PC-9 (cell line): ENCODE measurements around the gene PAPSS2. TPM values are rescaled to one million over a fixed set of nuclear protein-coding genes. Genes with fewer than 3 reads are reported as not detected.

ENCODE experiments used
- BruUV-seq: library from RNA; stranded (reverse); fragments of 400-500 nt; replicated peaks from 2 replicates; lab custom pipeline; 2021; lab: Mats Ljungman, UMichigan
- CTCF ChIA-PET: fragments of 300-600 bp; sonication (Branson Sonifier 250); formaldehyde crosslinking; loops from one replicate; lab custom pipeline; 2022; ENCODE audit warnings: antibody characterized with exemption; lab: Charles Lee
- POLR2A ChIA-PET: fragments of 300-600 bp; sonication (Branson Sonifier 250); formaldehyde crosslinking; loops from one replicate; lab custom pipeline; 2022; ENCODE audit warnings: antibody characterized with exemption; ENCODE audit not compliant: unreplicated experiment; lab: Charles Lee
- DNase-seq, 2 experiments: peaks; one replicate each; pipeline versions ENCODE4 v3.0.0 to v3.0.0-alpha.2; 2015 to 2022; ENCODE audit warnings: mixed read lengths in 1 of 2
- H2AFZ ChIP-seq: fragments of 200-600 bp; sonication (generic); 2 replicates; pipeline ENCODE4 v1.8.1; 2017; ENCODE audit warnings: antibody characterized with exemption
- H3F3A ChIP-seq: fragments of 200-600 bp; sonication (generic); 2 replicates; pipeline ENCODE4 v1.8.1; 2017; ENCODE audit warnings: antibody characterized with exemption, mild to moderate bottlenecking, low read depth; ENCODE audit not compliant: insufficient read depth
- H3K27ac ChIP-seq: fragments of 200-600 bp; sonication (generic); 2 replicates; pipeline ENCODE4 v1.6.1; 2016; ENCODE audit warnings: mixed run types
- H3K27me3 ChIP-seq: fragments of 200-600 bp; sonication (generic); 2 replicates; pipeline ENCODE4 v1.6.1; 2016; ENCODE audit warnings: low read depth, mixed run types; ENCODE audit not compliant: insufficient read depth
- H3K36me3 ChIP-seq: fragments of 200-600 bp; sonication (generic); 2 replicates; pipeline ENCODE4 v1.6.1; 2016; ENCODE audit warnings: low read depth, mixed run types
- H3K4me1 ChIP-seq: fragments of 200-600 bp; sonication (generic); replicated peaks from 2 replicates; pipeline ENCODE4 v1.6.1; 2016; ENCODE audit warnings: mixed run types; ENCODE audit not compliant: insufficient read depth
- H3K4me2 ChIP-seq: fragments of 200-600 bp; sonication (generic); 2 replicates; pipeline ENCODE4 v1.6.1; 2017; ENCODE audit warnings: mixed run types
- H3K4me3 ChIP-seq: fragments of 200-600 bp; sonication (generic); 2 replicates; pipeline ENCODE4 v1.6.1; 2016; ENCODE audit warnings: mixed run types
- H3K79me2 ChIP-seq: fragments of 200-600 bp; sonication (generic); 2 replicates; pipeline ENCODE4 v1.6.1; 2017; ENCODE audit warnings: low read depth, mixed run types
- H3K9me2 ChIP-seq: fragments of 200-600 bp; sonication (generic); 2 replicates; pipeline ENCODE4 v1.8.1; 2017; ENCODE audit warnings: mild to moderate bottlenecking; ENCODE audit not compliant: insufficient read depth
- H3K9me3 ChIP-seq: fragments of 200-600 bp; sonication (generic); 2 replicates; pipeline ENCODE4 v1.8.1; 2016; ENCODE audit warnings: low read depth; ENCODE audit not compliant: insufficient read depth
- H4K20me1 ChIP-seq: fragments of 200-600 bp; sonication (generic); 2 replicates; pipeline ENCODE4 v1.8.1; 2017; ENCODE audit not compliant: insufficient read depth
- CTCF ChIP-seq: fragments of 200-600 bp; sonication (generic); conservative IDR thresholded peaks from 2 replicates; pipeline ENCODE4 v1.6.1; 2017; ENCODE audit warnings: mixed run types, antibody characterized with exemption, mild to moderate bottlenecking, moderate library complexity
- EZH2 ChIP-seq: fragments of 200-600 bp; sonication (generic); IDR thresholded peaks from 2 replicates; pipeline ENCODE4 v1.8.0; 2017; ENCODE audit warnings: antibody characterized with exemption, low read depth
- intact Hi-C: fragments of 100-400 bp; cut with micrococcal nuclease; formaldehyde crosslinking; loops from one replicate; pipeline ENCODE4 v1.10.0; 2022; ENCODE audit not compliant: unreplicated experiment
- total RNA-seq: library from RNA; stranded (reverse); gene quantifications from 2 replicates; pipeline ENCODE4 v1.2.3, GENCODE V29; 2021

The PAPSS2 gene
- total RNA-seq, 1 experiment from 2014 or later = 37.4 TPM

GRCh38 chr10:87706731-87707130, 47.1 kb downstream of the PAPSS2 start:
- Histone ChIP-seq H3K9me3 (no peaks in the 10 kb centered on the region), H3K27me3 (no peaks in the 10 kb centered on the region), H3K36me3 (no peaks in the 10 kb centered on the region), H2AFZ (no peak overlapping the region), H3K4me3 (no peak overlapping the region), H4K20me1 (no peaks in the 10 kb centered on the region), H3K9me2 (no peaks in the 10 kb centered on the region), H3K79me2 (no peaks in the 10 kb centered on the region), H3K4me2 (no peak overlapping the region), H3K27ac (no peak overlapping the region), H3K4me1 (peaks cover 13% of the 10 kb centered on the region), H3F3A (peaks cover 6% of the 10 kb centered on the region; the same call in 1 of the 2 replicates)
- no peak for DNase-seq
- BruUV-seq = no TSS peak
- ChIA-PET POLR2A (no interaction called here), CTCF (no interaction called here)
- intact Hi-C loops = loop anchor here (5.0 kb wide), 1 partner anchor 49 kb away; the partner anchor contains the start of gene PAPSS2
- no peak for TF ChIP-seq CTCF
- no peak for TF ChIP-seq EZH2

- no TSS peak for BruUV-seq
- TF ChIP-seq CTCF (no peak), EZH2 (no peak)
- Histone ChIP-seq H3K79me2 (no peaks in the 10 kb centered on the region), H3K27ac (no peak overlapping the region), H3K4me1 (peaks cover 12% of the 10 kb centered on the region), H3K9me2 (no peaks in the 10 kb centered on the region), H3F3A (peaks cover under 1% of the 10 kb centered on the region; the same call in 1 of the 2 replicates), H3K9me3 (no peaks in the 10 kb centered on the region), H3K27me3 (no peaks in the 10 kb centered on the region), H3K4me2 (no peak overlapping the region), H3K36me3 (no peaks in the 10 kb centered on the region), H2AFZ (no peak overlapping the region), H4K20me1 (no peaks in the 10 kb centered on the region), H3K4me3 (no peak overlapping the region)
- POLR2A ChIA-PET = no interaction called here
- intact Hi-C loops = loop anchor here (5.0 kb wide), 1 partner anchor 50 kb away; the partner anchor contains the start of gene PAPSS2
- DNase-seq = no peak
- CTCF ChIA-PET = no interaction called here
Observed at GRCh38 chr10:87707254-87707653, 47.6 kb downstream of the PAPSS2 start.

- H4K20me1 ChIP-seq = no peaks in the 10 kb centered on the region
- H3K27me3 ChIP-seq = no peaks in the 10 kb centered on the region
- H3K4me1 ChIP-seq = no peaks in the 10 kb centered on the region
- no peaks in the 10 kb centered on the region for H3K9me3 ChIP-seq
- no peaks in the 10 kb centered on the region for H3F3A ChIP-seq
- no peak for DNase-seq
- intact Hi-C loops = no loop called here
- no peak for TF ChIP-seq CTCF
- TF ChIP-seq EZH2 = no peak
- ChIA-PET CTCF (no interaction called here), POLR2A (no interaction called here)
- H3K4me2 ChIP-seq = no peak overlapping the region
- no peak overlapping the region for H2AFZ ChIP-seq
- no peaks in the 10 kb centered on the region for H3K79me2 ChIP-seq
- no peak overlapping the region for H3K4me3 ChIP-seq
- H3K36me3 ChIP-seq = no peaks in the 10 kb centered on the region
- H3K27ac ChIP-seq = no peak overlapping the region
- H3K9me2 ChIP-seq = no peaks in the 10 kb centered on the region
- no TSS peak for BruUV-seq
Observed at GRCh38 chr10:87712913-87713616, 53.4 kb downstream of the PAPSS2 start.
